GM21576 (cell line): ENCODE results near the gene RIMS3.
"Not testable (repeated sequence)": the region's sequence is repeated elsewhere in the genome, so short reads cannot be mapped to it uniquely, and the experiment has no call there.

Source experiments
- ATAC-seq: cut with Tn5 transposase; IDR thresholded peaks from one replicate; pipeline ENCODE4 v1.9.1; 2021; ENCODE audit warnings: mild to moderate bottlenecking, moderate library complexity; ENCODE audit not compliant: unreplicated experiment

Gene RIMS3

GRCh38 chr1:40595623-40596022 is 69.9 kb downstream of the RIMS3 start:
- no peak for ATAC-seq

- ATAC-seq: no peak
Measured at GRCh38 chr1:40594187-40594531, 71.3 kb downstream of the RIMS3 start.

- ATAC-seq: no peak
Measured at GRCh38 chr1:40593449-40594186, 71.9 kb downstream of the RIMS3 start.

GRCh38 chr1:40592107-40592803 is 73.2 kb downstream of the RIMS3 start:
- ATAC-seq: no peak

- ATAC-seq: no peak
Measured at GRCh38 chr1:40588586-40588985, 76.9 kb downstream of the RIMS3 start.

- ATAC-seq: no peak
Measured at GRCh38 chr1:40583980-40584379, 81.5 kb downstream of the RIMS3 start.

- no peak for ATAC-seq
Measured at GRCh38 chr1:40582116-40582515, 83.4 kb downstream of the RIMS3 start.

GRCh38 chr1:40575336-40575735 is 90.1 kb downstream of the RIMS3 start:
- no peak for ATAC-seq

GRCh38 chr1:40574805-40575204 is 90.7 kb downstream of the RIMS3 start:
- not testable (repeated sequence) for ATAC-seq
